ENCODE measurements around the gene CXCR2.

DNA sequence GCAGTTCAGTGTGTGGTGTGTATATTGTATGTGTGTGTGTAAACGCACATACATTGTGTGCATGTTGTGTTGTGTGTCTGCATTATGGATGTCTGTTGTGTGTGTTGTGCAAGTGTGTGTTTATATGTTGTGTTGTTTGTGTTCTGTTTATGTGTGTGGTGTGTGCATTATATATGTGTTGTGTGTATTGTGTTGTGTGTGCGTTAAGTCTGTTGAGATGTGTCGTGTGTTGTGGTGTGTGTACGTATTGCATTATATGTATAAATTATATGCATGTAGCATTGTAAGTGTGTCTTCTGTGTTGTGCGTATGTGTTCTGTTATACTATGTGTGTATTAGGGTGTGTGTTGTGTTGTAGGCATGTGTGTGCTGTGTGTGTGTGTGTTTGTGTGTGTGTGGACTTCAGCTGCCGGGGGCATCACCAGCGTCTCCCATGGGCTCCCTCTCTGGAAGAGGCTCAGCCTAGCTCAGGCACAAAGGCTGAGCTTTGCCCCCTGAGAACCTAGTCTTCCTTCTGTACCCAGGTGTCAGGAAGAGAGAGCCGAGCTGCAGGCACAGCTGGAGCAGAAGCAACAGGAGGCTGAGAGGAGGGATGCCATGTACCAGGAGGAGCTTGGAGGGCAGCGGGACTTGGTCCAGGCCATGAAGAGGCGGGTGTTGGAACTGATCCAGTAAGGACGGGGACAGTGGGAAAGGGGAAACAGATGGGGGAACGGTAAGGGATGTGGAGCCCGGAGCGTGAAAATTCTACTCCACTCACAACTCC, 43.1 kb upstream of the CXCR2 start:
- TF ChIP-seq ZNF555 (tag by site-specific recombination; conservative IDR thresholded peaks at IDR 0.05) (no peak), ZNF549 (tag by site-specific recombination; IDR thresholded peaks at IDR 0.05) (no peak), ZNF23 (tag by site-specific recombination; IDR thresholded peaks at IDR 0.05; ENCODE audit: borderline replicate concordance) (no peak), CTCF (tag by site-specific recombination; IDR thresholded peaks at IDR 0.05) (no peak), ATF2 (tag by site-specific recombination; IDR thresholded peaks at IDR 0.05; ENCODE audit: low read depth) (no peak), ZNF639 (tag by site-specific recombination; IDR thresholded peaks at IDR 0.05) (no peak), ZNF155 (tag by site-specific recombination; IDR thresholded peaks at IDR 0.05) (no peak), ZNF473 (tag by site-specific recombination; IDR thresholded peaks at IDR 0.05) (no peak), ZNF184 (tag by site-specific recombination; IDR thresholded peaks at IDR 0.05) (no peak), REPIN1 (tag by site-specific recombination; IDR thresholded peaks at IDR 0.05; ENCODE audit: low read depth) (no peak), KLF10 (tag by site-specific recombination; IDR thresholded peaks at IDR 0.05) (no peak)
- TF ChIP-seq, protein P1, sequence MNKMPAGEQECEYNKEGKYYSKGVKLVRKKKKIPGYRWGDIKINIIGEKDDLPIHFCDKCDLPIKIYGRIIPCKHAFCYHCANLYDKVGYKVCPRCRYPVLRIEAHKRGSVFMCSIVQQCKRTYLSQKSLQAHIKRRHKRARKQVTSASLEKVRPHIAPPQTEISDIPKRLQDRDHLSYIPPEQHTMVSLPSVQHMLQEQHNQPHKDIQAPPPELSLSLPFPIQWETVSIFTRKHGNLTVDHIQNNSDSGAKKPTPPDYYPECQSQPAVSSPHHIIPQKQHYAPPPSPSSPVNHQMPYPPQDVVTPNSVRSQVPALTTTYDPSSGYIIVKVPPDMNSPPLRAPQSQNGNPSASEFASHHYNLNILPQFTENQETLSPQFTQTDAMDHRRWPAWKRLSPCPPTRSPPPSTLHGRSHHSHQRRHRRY (tag by site-specific recombination; IDR thresholded peaks at IDR 0.05) = no peak

Measured in HEK293 (cell line).